NCI-H128 (cell line): ENCODE results near the gene NFATC2.

Experiments used
- DNase-seq: peaks from one replicate; lab custom pipeline; 2025; ENCODE audit not compliant: unreplicated experiment; lab: John Stamatoyannopoulos, UW

Gene NFATC2

DNA sequence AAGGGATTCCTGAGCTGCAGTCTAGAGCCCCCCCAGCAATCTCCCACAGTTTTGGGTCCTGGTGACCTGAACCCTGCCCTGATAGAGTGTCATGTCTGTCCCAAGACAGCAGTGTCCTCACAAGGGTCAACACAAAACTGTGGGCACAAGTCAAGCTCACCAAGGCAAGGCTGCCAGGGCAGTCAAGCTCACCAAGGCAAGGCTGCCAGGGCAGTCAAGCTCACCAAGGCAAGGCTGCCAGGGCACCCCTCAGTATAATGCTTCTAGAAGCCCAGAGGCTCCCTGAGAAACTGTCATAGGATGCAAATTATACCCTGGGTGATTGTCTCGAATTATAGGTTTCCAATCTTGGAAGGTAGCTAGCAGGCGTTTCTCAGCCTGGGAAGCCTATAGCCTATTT, 108.5 kb downstream of the NFATC2 start:
- DNase-seq, result no peak

DNA sequence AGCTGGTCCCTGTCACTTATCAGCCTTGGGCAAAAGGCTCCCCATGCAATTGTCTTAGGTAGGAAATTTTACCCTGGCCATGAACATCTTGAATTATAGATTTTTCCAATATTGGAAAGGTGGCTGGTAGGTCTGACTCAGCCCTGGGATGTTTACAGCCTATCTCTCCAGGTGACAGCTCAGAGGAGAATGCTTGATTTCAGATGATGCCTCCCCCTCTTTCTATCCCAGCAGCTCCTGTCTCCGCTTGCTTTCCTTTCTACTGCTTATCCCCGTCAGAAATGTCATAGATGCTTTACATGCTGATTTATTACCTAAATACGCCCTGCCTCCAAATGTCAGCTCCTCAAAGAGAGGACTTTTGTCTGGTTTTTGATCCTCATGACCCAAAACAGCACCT, 109.6 kb downstream of the NFATC2 start:
- DNase-seq, result no peak

DNA sequence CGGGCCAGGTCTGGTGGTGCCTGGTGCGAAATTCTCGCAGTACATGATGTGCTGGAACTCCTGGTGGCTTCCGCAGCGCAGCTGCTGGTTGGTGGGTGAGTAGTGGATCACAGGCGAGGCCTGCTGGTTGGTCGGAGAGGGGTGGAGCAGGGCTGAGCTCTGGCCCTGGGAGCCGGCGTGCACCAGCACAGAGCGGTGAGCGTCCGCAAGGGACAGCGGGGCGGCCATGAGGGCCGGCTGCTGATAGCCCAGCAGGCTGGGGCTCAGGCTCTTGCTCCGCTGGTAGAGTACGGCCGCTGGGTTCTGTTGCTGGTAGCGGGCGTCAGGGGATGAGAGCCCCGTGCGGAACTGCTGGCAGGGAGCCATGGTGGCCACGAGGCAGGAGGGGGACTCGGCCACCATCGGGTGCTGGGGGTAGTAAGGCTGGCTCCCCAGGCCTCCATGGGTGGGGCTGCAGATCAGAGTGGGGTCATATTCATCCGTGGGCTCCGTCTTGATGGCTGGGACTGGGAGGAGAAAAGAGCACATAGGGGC, 110.2 kb downstream of the NFATC2 start:
- no peak for DNase-seq

DNA sequence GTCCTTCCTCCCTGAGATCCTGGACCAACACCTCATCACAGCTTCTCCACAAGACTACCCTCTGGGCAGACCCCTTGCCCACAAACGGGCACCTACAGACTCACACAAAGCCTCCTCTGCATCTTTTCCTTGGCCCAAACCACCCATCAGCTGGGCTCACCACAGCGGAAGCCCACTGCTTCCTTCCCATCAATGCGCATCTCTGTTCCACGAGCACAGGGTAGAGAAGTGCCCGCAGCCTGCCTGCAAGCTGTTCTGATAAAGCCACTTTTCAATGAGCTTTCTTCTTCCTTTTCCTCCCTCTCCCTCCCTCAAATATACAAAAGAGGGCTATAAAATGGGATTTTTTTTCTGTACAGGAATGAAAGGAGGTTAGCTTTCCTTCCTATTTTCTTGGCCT, 111.2 kb downstream of the NFATC2 start:
- no peak for DNase-seq

DNA sequence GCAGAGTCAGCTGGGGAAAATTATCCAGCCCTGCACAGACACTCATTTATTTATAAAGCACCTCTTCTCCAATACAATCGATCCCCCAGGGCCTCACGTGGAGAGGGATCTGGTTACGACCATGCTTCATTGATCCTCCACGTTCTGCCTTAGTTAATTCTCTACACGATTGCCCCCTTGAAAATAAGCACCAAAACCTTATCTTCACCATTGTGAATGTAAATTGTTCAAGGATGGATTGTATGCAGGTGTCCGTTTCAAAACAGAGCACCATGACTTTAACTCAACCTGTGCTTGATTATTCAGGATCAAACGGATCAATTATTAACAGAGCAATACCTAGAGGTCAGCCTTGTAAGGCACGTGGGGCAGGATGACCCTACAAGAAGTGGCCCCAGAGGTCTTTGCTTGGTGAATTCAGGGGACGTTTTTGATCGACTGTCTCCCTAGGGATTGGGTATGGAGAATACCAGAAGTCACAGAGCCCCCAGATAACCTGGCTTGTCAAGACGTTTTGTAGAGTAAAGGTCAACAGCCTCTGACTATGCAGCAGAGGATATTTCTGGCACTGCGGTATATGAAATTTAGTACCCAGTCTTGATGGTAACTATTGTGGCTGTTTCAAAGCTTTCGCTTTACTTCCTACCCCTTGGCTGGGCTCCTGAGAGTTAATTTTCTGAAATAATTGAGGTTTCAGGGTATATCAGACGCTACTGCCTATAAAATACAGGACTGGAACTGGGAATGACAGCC, 112.1 kb downstream of the NFATC2 start:
- no peak for DNase-seq

DNA sequence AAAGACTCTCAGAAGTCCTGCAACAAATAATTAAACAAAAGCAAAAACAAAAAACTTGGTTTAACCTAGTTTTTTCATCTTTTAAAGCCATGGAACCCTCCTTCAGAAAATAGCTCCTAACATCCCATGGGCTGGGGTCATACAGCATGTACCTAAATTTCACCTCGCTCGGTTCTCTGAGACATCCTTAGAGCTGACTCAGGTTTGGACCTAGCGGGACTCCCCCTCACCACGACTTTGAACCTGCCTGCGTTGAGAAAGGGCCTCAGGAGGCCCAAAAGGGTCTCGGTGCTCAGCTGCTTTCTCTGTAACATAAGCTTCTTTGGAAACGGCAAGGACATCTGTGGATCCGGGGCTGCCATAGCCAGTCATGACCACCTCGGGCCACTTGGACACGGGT, 112.8 kb downstream of the NFATC2 start:
- DNase-seq, result no peak

DNA sequence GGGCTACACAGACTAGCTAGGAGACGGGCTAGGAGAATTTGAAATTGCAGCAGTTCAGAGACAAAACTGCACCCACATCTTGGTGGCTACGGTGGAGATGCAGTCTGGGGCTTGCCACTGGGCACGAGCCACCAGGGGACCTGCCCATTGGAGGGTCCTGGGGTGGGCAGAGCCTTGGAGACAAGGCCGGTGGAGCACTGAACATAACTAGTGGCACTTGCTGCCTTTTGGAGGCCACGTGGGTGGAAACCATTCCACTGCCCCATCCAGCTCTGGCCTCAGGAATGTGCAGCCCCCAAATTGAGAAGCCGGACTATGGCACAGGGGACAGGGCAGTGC, 113.4 kb downstream of the NFATC2 start:
- no peak for DNase-seq

DNA sequence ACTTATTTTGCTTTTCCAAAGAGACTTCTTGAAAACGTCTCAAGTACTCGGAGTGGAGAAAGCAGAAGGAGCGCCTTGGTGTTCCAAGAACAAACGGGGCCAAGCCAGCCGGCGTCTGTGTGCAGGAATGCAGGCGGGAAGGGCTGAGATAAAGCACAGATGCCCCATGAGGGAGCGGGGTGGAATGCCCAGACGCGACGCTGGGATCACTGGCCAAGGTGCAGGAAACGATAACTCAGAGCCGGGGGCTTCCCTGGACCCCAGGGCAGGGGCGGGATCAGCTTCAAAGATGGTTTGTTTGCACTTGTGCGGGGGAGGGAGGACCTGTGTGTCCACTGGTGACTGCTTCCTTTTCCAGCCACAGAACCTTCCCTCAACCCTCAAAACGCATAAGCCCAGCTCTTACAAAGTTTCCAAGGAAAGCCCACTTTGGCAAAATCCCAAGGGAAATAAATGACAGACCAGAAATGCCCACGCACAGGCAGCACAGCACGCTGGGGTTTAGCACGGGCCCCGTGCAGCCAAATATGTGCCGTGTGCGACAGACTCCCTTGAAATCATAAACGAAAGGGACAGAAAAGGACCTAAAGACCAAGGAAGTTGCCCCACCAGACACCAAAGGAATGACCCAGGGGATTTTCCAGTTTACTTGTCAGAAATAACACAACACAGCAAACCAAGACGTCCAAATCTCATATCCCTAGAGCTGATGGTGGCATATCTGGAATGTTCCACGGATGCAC, 113.9 kb downstream of the NFATC2 start:
- no peak for DNase-seq

DNA sequence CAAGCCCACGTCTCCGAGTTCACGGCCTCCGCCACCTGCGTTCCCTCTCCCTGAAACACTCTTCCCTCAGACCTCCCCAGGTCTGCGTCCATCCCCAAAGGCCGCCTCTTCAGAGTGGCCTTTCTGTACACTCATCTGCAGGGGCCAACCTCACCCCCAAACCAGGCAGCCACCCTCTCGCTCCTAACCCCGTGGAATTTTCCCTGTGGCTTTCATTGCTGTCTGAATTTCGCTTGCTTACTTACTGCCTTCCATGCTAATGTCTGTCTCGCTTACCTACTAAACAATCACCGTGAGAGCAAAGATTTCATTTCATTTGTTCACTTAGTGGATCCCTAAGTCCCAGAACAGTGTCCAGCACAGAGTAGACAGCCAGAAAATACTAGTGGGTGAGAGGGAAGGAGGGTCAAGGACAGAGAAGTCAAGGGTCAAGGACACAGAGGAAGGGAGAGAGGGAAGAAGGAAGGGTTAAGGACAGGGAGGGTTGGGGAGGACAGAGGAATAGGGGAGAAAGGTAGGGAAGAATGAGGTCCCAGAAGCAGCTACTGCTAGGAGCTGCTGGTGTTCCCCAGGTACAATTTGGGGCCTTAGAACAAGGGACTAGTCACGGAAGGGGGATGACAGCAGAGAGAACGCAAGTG, 114.7 kb downstream of the NFATC2 start:
- DNase-seq, result no peak

DNA sequence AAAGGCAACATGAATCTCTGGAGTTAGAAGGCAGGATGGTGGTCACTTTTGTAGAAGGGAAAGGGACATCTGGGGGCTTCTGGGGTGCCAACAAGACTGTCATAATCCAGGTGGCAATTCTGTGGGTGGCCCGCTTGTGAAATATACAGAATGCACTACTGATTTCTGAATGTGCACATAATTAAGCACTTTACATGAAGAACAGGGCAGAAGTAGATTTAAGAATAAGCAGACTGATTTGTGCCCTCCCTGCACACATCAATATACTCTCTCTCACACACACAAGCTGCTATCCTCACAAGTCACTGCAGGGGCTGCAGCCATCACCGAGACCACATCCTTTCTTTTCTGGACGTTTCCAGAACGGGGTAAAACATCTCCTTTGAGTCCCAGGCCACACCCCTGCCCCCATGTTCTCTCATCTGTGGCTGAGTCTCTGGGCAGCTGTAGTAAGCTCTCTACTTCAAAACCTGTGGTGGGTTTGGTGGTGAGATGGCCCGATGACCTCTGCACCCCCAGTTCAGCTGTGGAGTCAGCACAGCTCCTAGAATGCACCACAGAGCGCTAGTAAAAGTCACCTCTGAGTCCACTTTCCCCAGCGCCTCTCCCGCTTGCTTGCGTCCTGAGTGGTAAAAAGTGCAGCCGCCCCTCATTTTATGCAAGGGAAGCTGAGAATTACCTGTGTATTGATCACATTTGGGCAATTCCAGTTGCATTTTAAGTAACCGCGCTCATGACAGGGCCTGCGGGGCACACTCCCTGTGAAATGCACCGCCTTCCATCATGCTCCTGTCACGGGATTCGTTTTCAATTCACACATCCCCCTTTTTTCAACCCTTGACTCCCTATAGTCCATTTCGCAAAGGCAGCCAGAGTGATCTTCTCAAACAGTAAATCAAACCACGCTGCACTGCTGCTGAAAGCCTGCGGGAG, 115.5 kb downstream of the NFATC2 start:
- DNase-seq, result no peak

DNA sequence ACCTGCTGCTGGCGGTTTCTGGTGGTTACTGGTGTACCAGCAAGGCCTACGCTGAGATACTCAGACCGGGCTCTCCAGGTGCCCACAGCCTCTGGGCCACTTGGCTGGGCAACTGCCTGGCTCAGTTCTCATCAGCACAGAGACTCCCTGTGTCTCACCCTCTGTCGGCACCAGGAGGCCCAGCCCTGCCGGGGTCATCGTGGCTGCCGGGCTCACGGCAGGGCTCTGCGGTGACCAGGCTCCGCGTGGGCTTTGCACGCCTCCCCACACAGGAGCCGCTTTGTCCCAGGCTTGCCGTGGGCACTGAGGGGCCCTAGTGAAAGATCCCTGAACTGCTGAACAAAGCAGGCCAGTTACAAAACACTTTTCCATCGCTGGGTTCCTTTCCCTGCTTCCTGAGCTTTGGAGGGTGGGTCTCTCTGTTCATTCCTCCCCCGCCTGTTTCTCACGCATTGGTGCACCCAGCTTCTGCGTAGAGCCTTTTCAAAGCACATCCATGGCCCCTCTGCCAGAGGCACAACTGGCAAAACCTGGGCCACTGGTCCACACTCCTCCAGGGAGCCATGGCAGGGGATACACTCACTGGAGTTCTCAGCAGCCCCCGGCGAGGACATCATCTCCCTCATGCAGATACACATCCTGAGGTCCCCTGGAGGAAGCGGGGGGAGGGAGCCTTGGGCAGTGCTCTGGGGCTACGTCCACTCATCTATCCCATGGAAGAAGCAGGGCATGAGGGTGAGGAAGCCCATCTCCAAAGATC, 117.0 kb downstream of the NFATC2 start:
- DNase-seq, result no peak

DNA sequence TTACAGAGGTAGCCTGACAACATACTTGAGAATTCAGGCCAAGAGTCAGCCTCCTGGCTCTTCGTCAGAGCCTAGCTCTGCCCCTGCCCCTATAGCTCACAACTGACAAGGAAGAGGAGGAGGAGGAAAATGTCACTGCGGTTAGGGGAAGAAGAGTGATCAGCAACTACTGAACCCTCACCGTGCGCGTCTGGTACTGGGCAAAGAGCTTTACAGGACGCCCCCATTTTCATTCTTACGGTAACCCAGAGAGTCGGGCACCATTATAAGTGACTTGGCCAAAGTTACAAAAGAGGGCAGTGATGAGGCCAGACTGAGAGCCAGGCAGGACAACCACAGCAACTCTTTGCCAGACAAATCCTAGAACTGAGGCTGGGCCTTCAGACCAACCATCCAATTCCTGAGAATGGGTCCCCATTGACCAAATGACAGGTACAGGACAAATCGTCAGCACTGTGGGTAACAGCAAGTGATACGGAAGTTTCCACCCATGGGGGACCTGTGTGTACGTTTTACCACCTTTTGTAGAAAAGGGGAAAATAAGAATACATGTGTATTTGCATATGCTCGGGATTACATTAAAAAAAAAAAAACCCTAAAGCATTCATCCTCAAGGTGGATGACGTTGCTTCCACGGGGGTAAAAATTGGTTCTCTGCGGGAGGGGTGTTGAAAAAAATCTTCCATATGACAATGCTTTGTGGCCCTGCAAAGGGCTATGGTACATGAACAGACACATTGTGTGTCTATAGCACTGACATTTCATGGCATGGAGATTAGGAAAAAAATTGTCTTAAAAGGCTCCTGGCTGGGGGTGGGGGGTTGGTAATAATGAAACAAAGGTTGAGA, 118.0 kb downstream of the NFATC2 start:
- DNase-seq, result no peak

DNA sequence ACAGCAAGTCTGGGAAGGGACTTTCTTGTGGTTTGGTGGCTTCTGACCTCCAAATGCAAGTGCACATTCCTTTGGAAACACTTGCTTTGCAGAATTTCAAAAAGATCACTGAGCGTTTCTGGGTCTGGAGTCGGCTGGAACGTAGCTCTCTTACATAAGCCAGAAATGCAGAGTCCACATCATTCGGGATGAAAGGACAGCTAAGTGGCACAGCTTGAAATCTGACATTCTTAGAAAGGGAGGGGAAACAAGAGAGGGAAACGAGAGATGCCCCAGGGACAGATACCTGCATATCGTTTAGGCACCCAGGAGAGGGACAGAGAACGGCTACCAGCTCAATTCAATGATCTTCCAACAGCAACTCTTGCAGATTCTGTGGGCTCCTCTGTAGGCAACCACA, 118.7 kb downstream of the NFATC2 start:
- DNase-seq, result no peak

DNA sequence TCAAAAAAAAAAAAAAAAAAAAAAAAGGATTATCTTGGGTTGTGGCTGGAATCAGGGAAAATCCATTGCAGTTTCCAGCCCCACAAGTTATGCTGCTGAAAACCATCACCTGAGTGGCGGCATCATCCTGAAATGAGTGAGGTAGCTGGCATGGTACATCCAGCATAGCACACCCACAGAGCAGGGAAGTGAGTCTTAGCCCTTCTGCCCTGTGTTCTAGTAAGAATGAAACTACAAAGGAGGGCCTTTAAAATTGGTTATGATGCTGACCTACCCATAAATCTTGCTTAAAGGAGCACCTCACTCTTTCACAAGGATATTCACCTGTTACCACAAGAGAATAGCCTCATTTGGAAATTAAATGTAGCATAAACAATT, 119.2 kb downstream of the NFATC2 start:
- no peak for DNase-seq

DNA sequence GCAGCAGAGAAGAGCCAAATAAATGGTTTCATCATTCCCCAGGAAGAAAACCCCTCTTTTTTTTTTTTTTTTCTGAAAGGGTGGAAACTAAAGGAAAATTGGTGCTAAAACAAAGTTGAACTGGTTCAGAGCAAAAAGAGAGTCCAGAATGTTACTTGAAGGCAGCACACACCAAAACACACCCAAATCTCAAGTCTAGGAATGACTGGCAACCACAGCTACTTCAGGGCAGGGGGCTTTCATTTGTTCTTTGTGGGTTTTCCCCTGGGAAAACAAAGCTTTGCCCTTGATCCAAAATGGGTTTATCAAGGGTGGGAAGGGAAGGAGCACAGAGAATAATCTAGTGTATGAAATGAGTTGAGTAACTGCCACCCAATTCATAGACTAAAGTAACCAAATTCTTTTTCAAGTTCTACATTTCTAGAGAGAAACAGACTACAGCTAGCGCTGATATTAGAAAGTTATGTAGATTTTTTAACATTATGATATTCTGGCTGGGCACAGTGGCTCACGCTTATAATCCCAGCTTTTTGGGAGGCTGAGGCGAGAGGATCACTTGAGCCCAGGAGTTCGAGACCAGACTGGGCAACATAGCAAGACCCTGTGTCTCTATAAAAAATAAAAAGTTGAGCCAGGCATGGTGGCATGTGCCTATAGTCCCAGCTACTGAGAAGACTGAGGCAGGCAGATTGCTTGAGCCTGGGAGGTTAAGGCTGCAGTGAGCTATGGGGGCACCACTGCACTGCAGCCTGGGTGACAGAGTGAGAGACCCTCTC, 119.8 kb downstream of the NFATC2 start:
- DNase-seq, result no peak

DNA sequence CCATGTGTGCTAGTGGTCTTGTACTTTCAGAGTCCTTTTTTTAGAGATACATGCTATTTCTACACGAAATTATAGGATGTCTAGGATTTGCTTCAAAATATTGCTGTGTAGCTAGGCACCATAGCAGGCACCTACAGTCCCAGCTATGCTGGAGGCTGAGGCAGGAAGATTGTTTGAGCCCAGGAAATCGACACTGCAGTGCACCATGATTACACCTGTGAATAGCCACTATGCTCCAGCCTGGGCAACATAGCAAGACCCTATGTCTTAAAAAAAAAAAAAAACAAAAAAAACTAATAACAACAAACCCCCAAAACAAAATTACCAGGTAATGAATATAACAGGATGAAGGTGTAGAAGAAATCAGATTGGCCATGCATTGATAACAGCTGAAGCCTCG, 121.7 kb downstream of the NFATC2 start:
- DNase-seq, result no peak

DNA sequence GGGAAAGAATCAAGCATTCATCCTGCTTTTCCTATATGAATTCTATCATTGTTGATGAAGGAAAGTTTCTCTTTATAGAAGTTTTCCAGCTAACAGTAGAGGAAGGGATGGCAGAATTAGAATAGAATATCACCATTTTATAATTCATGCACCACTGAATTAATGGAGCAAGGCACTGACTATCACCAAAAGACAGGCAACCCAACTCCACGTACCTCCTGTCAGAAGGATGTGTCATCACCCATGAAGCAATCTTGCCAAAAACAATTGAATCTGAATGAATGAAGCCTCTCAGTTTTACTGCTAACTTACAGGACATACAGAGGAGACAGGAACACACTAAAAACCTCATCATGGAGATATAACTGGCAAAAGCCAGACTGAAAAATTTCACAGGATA, 122.4 kb downstream of the NFATC2 start:
- no peak for DNase-seq

DNA sequence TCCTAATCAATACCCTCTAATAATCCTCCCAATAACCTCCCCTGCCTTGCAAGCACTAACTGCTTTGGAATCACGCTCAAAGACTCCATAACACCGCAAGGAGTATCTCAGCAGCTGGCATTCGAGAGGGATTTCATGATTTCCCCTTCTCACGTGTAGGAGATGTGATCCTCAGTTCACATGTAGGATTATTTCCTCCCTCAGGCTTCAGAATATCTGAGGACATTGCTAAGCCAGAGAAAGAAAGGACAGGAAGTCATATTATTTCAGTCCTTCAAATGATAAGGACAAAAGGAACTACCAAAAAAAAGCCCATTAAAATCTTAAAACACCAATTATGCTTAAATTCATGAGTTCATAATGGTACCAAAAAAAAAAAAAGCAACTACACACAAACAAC, 122.9 kb downstream of the NFATC2 start:
- DNase-seq, result no peak

DNA sequence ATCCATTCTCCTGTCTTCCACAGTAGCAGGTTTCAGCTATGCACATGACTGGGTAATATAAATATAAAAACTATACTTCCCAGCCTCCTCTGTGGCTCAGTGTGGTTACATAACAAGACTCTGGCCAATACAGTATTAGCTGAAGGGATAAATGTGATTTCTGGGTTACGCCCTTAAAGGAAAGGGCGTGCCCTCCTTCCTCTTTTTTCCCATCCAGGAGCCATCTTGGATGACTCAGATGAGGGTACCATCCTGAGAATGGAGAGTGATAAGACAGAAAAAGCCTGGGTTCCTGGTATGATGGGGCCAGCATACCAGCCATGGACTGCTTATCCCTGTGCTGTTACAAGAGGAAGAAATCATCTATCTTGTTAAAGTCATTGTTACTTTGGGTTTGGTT, 123.3 kb downstream of the NFATC2 start:
- DNase-seq, result no peak
